WERI-Rb-1 (cell line): Measurements from ENCODE around the gene SPRY4.
A peak's percentile ranks its signal among the peaks of the same experiment; 100 is the strongest.
"Not testable (repeated sequence)": the region's sequence is repeated elsewhere in the genome, so short reads cannot be mapped to it uniquely, and the experiment has no call there.

Experiments
- DNase-seq: peaks from one replicate; pipeline ENCODE4 v3.0.0-alpha.2; 2020
- H3K27ac ChIP-seq: fragments of 250-450 bp; sonication (Bioruptor Pico); 2 replicates; pipeline ENCODE4 v1.5.1; 2020; ENCODE audit warnings: mild to moderate bottlenecking, moderate library complexity
- H3K27me3 ChIP-seq: fragments of 250-450 bp; sonication (Bioruptor Pico); 2 replicates; pipeline ENCODE4 v1.5.1; 2021; ENCODE audit warnings: mild to moderate bottlenecking, low read depth, moderate library complexity; ENCODE audit not compliant: insufficient read depth, severe bottlenecking
- H3K36me3 ChIP-seq: fragments of 250-450 bp; sonication (Bioruptor Pico); 2 replicates; pipeline ENCODE4 v1.5.1; 2020; ENCODE audit warnings: mild to moderate bottlenecking, moderate library complexity
- H3K4me3 ChIP-seq: 2 replicates; pipeline ENCODE4 v1.5.1; 2011; ENCODE audit warnings: low read depth, mild to moderate bottlenecking, control low read depth, low read length
- H3K9me3 ChIP-seq: fragments of 250-450 bp; sonication (Bioruptor Pico); 2 replicates; pipeline ENCODE4 v1.5.1; 2021; ENCODE audit warnings: mild to moderate bottlenecking, moderate library complexity; ENCODE audit not compliant: severe bottlenecking
- TF ChIP-seq, protein P1 (sequence below): IDR thresholded peaks from 2 replicates; pipeline ENCODE4 v1.5.1; 2011; ENCODE audit warnings: low read depth, mild to moderate bottlenecking, control low read depth, inconsistent platforms, low read length

Gene SPRY4

GRCh38 chr5:142356716-142357468 is 32.1 kb upstream of the SPRY4 start:
- TF ChIP-seq, protein P1, sequence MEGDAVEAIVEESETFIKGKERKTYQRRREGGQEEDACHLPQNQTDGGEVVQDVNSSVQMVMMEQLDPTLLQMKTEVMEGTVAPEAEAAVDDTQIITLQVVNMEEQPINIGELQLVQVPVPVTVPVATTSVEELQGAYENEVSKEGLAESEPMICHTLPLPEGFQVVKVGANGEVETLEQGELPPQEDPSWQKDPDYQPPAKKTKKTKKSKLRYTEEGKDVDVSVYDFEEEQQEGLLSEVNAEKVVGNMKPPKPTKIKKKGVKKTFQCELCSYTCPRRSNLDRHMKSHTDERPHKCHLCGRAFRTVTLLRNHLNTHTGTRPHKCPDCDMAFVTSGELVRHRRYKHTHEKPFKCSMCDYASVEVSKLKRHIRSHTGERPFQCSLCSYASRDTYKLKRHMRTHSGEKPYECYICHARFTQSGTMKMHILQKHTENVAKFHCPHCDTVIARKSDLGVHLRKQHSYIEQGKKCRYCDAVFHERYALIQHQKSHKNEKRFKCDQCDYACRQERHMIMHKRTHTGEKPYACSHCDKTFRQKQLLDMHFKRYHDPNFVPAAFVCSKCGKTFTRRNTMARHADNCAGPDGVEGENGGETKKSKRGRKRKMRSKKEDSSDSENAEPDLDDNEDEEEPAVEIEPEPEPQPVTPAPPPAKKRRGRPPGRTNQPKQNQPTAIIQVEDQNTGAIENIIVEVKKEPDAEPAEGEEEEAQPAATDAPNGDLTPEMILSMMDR, result no peak
- DNase-seq, result peak; percentile 73
- no peaks in the 10 kb centered on the region for H3K27me3 ChIP-seq
- H3K27ac ChIP-seq, result peak overlapping the region; percentile 95
- no peaks in the 10 kb centered on the region for H3K36me3 ChIP-seq
- peaks cover 2% of the 10 kb centered on the region for H3K9me3 ChIP-seq
- H3K4me3 ChIP-seq, result peak overlapping the region; percentile 72

GRCh38 chr5:142356349-142356715 is 31.5 kb upstream of the SPRY4 start:
- peak overlapping the region; percentile 72 for H3K4me3 ChIP-seq
- no peak for DNase-seq
- H3K9me3 ChIP-seq, result peaks cover 2% of the 10 kb centered on the region
- H3K27me3 ChIP-seq, result no peaks in the 10 kb centered on the region
- TF ChIP-seq, protein P1, result no peak
- peak overlapping the region; percentile 95 for H3K27ac ChIP-seq
- H3K36me3 ChIP-seq, result no peaks in the 10 kb centered on the region

DNA sequence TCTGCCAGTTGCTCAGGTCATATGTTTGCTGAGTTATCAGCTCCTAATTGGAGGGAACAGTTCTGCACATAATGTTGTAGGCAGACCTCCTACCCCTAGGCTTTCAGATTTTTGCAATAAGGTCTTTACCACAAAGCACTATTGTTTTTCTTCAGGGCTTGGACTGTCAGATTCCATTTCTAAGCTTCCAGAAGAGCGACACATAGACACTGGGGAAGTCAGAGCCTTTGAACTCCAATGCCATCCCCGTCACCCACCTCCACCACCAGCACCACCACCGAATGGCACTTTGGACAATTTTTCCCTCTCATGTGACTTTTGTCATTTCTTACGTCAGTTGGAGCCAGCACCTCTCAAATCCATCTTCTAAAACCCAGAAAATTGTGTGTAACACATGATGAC is 28.3 kb upstream of the SPRY4 start:
- peaks cover 2% of the 10 kb centered on the region for H3K9me3 ChIP-seq
- H3K27me3 ChIP-seq, result no peaks in the 10 kb centered on the region
- H3K36me3 ChIP-seq, result no peaks in the 10 kb centered on the region
- TF ChIP-seq, protein P1, result no peak
- no peak for DNase-seq
- H3K4me3 ChIP-seq, result no peak overlapping the region
- no peak overlapping the region for H3K27ac ChIP-seq

- H3K27me3 ChIP-seq, result no peaks in the 10 kb centered on the region
- H3K36me3 ChIP-seq, result no peaks in the 10 kb centered on the region
- TF ChIP-seq, protein P1, result no peak
- no peak overlapping the region for H3K4me3 ChIP-seq
- peaks cover 5% of the 10 kb centered on the region for H3K9me3 ChIP-seq
- no peak overlapping the region for H3K27ac ChIP-seq
- no peak for DNase-seq
Measured at GRCh38 chr5:142350021-142350420, 25.2 kb upstream of the SPRY4 start.

DNA sequence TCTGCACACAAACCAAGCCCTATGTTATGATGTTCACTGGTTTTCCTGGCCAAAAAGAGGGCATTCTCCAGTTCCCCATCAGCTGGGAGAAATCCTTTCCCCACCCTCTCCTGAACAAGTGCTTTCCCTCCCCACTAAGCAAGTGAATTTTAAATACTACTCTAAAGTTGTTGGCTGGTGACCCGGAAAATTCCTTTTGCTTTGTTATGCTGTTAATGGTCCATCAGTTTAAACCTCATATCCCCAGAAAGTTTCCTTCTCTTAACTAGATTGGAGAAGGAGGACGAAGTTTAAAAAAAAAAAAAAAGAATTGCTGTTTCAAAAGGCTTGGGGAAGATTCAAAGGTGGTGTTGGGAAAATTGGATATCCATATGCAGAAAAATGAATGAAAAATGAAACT is 21.9 kb upstream of the SPRY4 start:
- DNase-seq, result no peak
- H3K4me3 ChIP-seq, result no peak overlapping the region
- no peaks in the 10 kb centered on the region for H3K36me3 ChIP-seq
- H3K9me3 ChIP-seq, result peaks cover 17% of the 10 kb centered on the region
- TF ChIP-seq, protein P1, result no peak
- no peak overlapping the region for H3K27ac ChIP-seq
- no peaks in the 10 kb centered on the region for H3K27me3 ChIP-seq

GRCh38 chr5:142344915-142345314 is 20.1 kb upstream of the SPRY4 start:
- H3K4me3 ChIP-seq, H3K27ac ChIP-seq, H3K36me3 ChIP-seq, H3K27me3 ChIP-seq, DNase-seq: not testable (repeated sequence)
- peaks cover 17% of the 10 kb centered on the region for H3K9me3 ChIP-seq
